Measurements from ENCODE around the gene ZFTA.

The ZFTA gene

GRCh38 chr11:63805844-63806415, 37.4 kb upstream of the ZFTA start:
- Histone ChIP-seq H3K4me1 (ENCODE audit: insufficient read depth, poor library complexity, severe bottlenecking) (peaks cover 16% of the 10 kb centered on the region), H3K27ac (ENCODE audit: poor library complexity, severe bottlenecking) (no peak overlapping the region), H3K36me3 (ENCODE audit: low read depth) (no peaks in the 10 kb centered on the region), H3K9me3 (ENCODE audit: severe bottlenecking) (no peaks in the 10 kb centered on the region), H3K4me3 (ENCODE audit: severe bottlenecking) (no peak overlapping the region), H3K27me3 (ENCODE audit: insufficient read depth, poor library complexity, severe bottlenecking) (no peaks in the 10 kb centered on the region)
- ATAC-seq (ENCODE audit: low read depth) (no peak), DNase-seq (ENCODE audit: low spot score) (no peak)
- TF ChIP-seq CTCF (IDR thresholded peaks at IDR 0.05; ENCODE audit: poor library complexity, severe bottlenecking), result no peak

DNA sequence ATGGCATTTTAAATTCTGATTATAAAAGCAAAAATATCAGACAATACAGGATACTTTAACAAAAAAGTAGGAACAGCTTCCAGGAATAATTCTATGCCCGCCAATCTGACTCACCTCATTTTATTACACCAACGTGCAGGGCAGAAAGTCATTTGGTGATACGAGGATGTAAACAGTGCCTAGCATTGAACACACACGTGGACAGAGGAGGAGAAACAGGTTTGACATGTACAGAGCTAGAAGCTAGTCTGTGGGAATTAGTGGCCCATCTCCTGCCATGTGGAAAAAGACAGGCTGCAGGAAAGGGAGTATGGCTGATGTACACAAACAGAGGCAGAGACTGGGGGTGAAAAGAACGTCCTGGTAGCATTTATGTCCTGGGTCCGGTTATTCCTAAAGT, 35.7 kb upstream of the ZFTA start:
- H3K27me3 ChIP-seq (ENCODE audit: insufficient read depth, poor library complexity, severe bottlenecking), result no peaks in the 10 kb centered on the region
- H3K4me3 ChIP-seq (ENCODE audit: severe bottlenecking), result no peak overlapping the region
- no peaks in the 10 kb centered on the region for H3K36me3 ChIP-seq (ENCODE audit: low read depth)
- no peak for DNase-seq (ENCODE audit: low spot score)
- peaks cover 16% of the 10 kb centered on the region for H3K4me1 ChIP-seq (ENCODE audit: insufficient read depth, poor library complexity, severe bottlenecking)
- peak; percentile 42; the same call in 2 of the 3 replicates for ATAC-seq (ENCODE audit: low read depth)
- H3K9me3 ChIP-seq (ENCODE audit: severe bottlenecking), result no peaks in the 10 kb centered on the region
- H3K27ac ChIP-seq (ENCODE audit: poor library complexity, severe bottlenecking), result peak overlapping the region; percentile 66
- TF ChIP-seq CTCF (IDR thresholded peaks at IDR 0.05; ENCODE audit: poor library complexity, severe bottlenecking), result no peak

- Histone ChIP-seq H3K4me1 (ENCODE audit: insufficient read depth, poor library complexity, severe bottlenecking) (peaks cover 16% of the 10 kb centered on the region), H3K4me3 (ENCODE audit: severe bottlenecking) (no peak overlapping the region), H3K27ac (ENCODE audit: poor library complexity, severe bottlenecking) (peak overlapping the region; percentile 66), H3K36me3 (ENCODE audit: low read depth) (no peaks in the 10 kb centered on the region), H3K9me3 (ENCODE audit: severe bottlenecking) (no peaks in the 10 kb centered on the region), H3K27me3 (ENCODE audit: insufficient read depth, poor library complexity, severe bottlenecking) (no peaks in the 10 kb centered on the region)
- peak; percentile 73 for DNase-seq (ENCODE audit: low spot score)
- TF ChIP-seq CTCF (IDR thresholded peaks at IDR 0.05; ENCODE audit: poor library complexity, severe bottlenecking), result no peak
- peak; percentile 80 for ATAC-seq (ENCODE audit: low read depth)
Measured at GRCh38 chr11:63802637-63803414, 34.3 kb upstream of the ZFTA start.

GRCh38 chr11:63800921-63801320, 32.3 kb upstream of the ZFTA start:
- ATAC-seq (ENCODE audit: low read depth) (no peak), DNase-seq (ENCODE audit: low spot score) (no peak)

More at GRCh38 chr11:63800921-63801320, 32.3 kb upstream of the ZFTA start:
- H3K27me3 ChIP-seq (ENCODE audit: insufficient read depth, poor library complexity, severe bottlenecking), result no peaks in the 10 kb centered on the region
- TF ChIP-seq CTCF (IDR thresholded peaks at IDR 0.05; ENCODE audit: poor library complexity, severe bottlenecking), result no peak
- H3K9me3 ChIP-seq (ENCODE audit: severe bottlenecking), result no peaks in the 10 kb centered on the region
- H3K27ac ChIP-seq (ENCODE audit: poor library complexity, severe bottlenecking), result no peak overlapping the region
- H3K36me3 ChIP-seq (ENCODE audit: low read depth), result no peaks in the 10 kb centered on the region
- H3K4me3 ChIP-seq (ENCODE audit: severe bottlenecking), result no peak overlapping the region
- H3K4me1 ChIP-seq (ENCODE audit: insufficient read depth, poor library complexity, severe bottlenecking), result peaks cover 16% of the 10 kb centered on the region
